GM12874 (cell line): ENCODE results near the gene CCR5AS.

Experiments used
- CTCF ChIP-seq: IDR thresholded peaks from 2 replicates; pipeline ENCODE4 v1.5.1; 2011; ENCODE audit warnings: low read depth, mild to moderate bottlenecking, control low read depth, low read length, moderate library complexity; ENCODE audit not compliant: insufficient read depth

The CCR5AS gene

GRCh38 chr3:46405301-46406019, 1.4 kb downstream of the CCR5AS start:
- TF ChIP-seq CTCF, result no peak

GRCh38 chr3:46401579-46401978, 5.3 kb downstream of the CCR5AS start:
- no peak for TF ChIP-seq CTCF

- TF ChIP-seq CTCF, result no peak
These were observed 6.0 kb downstream of the CCR5AS start for GRCh38 chr3:46400846-46401245.

- no peak for TF ChIP-seq CTCF
These were observed 6.7 kb downstream of the CCR5AS start for GRCh38 chr3:46400000-46400734.

- no peak for TF ChIP-seq CTCF
These were observed 7.3 kb downstream of the CCR5AS start for GRCh38 chr3:46399557-46399956.

GRCh38 chr3:46399098-46399497, 7.8 kb downstream of the CCR5AS start:
- no peak for TF ChIP-seq CTCF

- no peak for TF ChIP-seq CTCF
These were observed 8.5 kb downstream of the CCR5AS start for GRCh38 chr3:46398186-46398955.
